Naive thymus-derived CD4-positive, alpha-beta T cell (primary cell): ENCODE data around the gene TUBA1C. TPM values are rescaled to one million over a fixed set of nuclear protein-coding genes. Genes with fewer than 3 reads are reported as not detected.
A peak's percentile ranks its signal among the peaks of the same experiment; 100 is the strongest.

Experiments used
- ATAC-seq: fragments of 150-1000 bp; cut with Tn5 transposase; 2 replicates; pipeline ENCODE4 v1.10.0; 2021; ENCODE audit warnings: mild to moderate bottlenecking, moderate library complexity
- CTCF ChIA-PET: fragments of 350-600 bp; sonication (Branson Sonifier 250); formaldehyde crosslinking; loops from one replicate; lab custom pipeline; 2021; ENCODE audit warnings: antibody characterized with exemption; lab: Charles Lee
- POLR2A ChIA-PET: fragments of 350-600 bp; sonication (Branson Sonifier 250); formaldehyde crosslinking; loops from one replicate; lab custom pipeline; 2021; ENCODE audit warnings: antibody characterized with exemption, inconsistent platforms; lab: Charles Lee
- DNase-seq, 9 donors: peaks; one replicate each; pipeline versions ENCODE4 v3.0.0 to v3.0.0-alpha.2; 2020 to 2022; ENCODE audit warnings: mixed read lengths in 1 of 9
- H3K27ac ChIP-seq: one replicate; pipeline ENCODE4 v1.7.0; 2013; ENCODE audit warnings: mild to moderate bottlenecking, low read depth, low read length, moderate library complexity
- H3K27me3 ChIP-seq, 2 donors: one replicate each; pipeline ENCODE4 v1.7.0; 2013; ENCODE audit warnings: low read length in 2 of 2, mild to moderate bottlenecking in 2 of 2, moderate library complexity in 2 of 2; ENCODE audit not compliant: control insufficient read depth in 2 of 2, insufficient read depth in 2 of 2
- H3K36me3 ChIP-seq, 3 experiments: 1 replicate in 2 of 3; 2 replicates in 1 of 3; pipeline ENCODE4 v1.7.0; 2013; ENCODE audit warnings: low read length in 3 of 3, mild to moderate bottlenecking in 3 of 3, moderate library complexity in 1 of 3; ENCODE audit not compliant: insufficient read depth in 3 of 3, control insufficient read depth in 2 of 3
- H3K4me1 ChIP-seq, 2 donors: one replicate each; pipeline ENCODE4 v1.7.0; 2013; ENCODE audit warnings: low read length in 2 of 2, mild to moderate bottlenecking in 2 of 2, moderate library complexity in 1 of 2; ENCODE audit not compliant: control insufficient read depth in 2 of 2, insufficient read depth in 2 of 2
- H3K4me3 ChIP-seq: 2 replicates; pipeline ENCODE4 v1.7.0; 2013; ENCODE audit warnings: mild to moderate bottlenecking, low read length
- H3K9me3 ChIP-seq, 3 experiments: 1 replicate in 2 of 3; 2 replicates in 1 of 3; pipeline ENCODE4 v1.7.0; 2013; ENCODE audit warnings: low read length in 3 of 3; ENCODE audit not compliant: control insufficient read depth in 2 of 3
- H3K27ac Mint-ChIP-seq, 9 donors: one replicate each; pipeline ENCODE4 v1.8.0; 2020 to 2022; ENCODE audit warnings: mixed read lengths in 9 of 9, mild to moderate bottlenecking in 8 of 9, moderate library complexity in 5 of 9, inconsistent platforms in 2 of 9
- H3K27me3 Mint-ChIP-seq, 5 donors: one replicate each; pipeline ENCODE4 v1.8.0; 2021 to 2022; ENCODE audit warnings: mixed read lengths in 5 of 5, mild to moderate bottlenecking in 1 of 5
- H3K36me3 Mint-ChIP-seq, 5 donors: one replicate each; pipeline ENCODE4 v1.8.0; 2020 to 2022; ENCODE audit warnings: mixed read lengths in 5 of 5, mild to moderate bottlenecking in 3 of 5, inconsistent platforms in 1 of 5
- H3K4me1 Mint-ChIP-seq, 7 donors: one replicate each; pipeline ENCODE4 v1.8.0; 2020 to 2022; ENCODE audit warnings: mixed read lengths in 7 of 7, mild to moderate bottlenecking in 3 of 7, inconsistent platforms in 1 of 7
- H3K4me3 Mint-ChIP-seq, 10 donors: one replicate each; pipeline ENCODE4 v1.8.0; 2020 to 2022; ENCODE audit warnings: mild to moderate bottlenecking in 10 of 10, mixed read lengths in 10 of 10, moderate library complexity in 6 of 10, inconsistent platforms in 2 of 10
- H3K9me3 Mint-ChIP-seq, 11 donors: one replicate each; pipeline ENCODE4 v1.8.0; 2020 to 2022; ENCODE audit warnings: mixed read lengths in 11 of 11, mild to moderate bottlenecking in 4 of 11, inconsistent platforms in 1 of 11, moderate library complexity in 1 of 11
- intact Hi-C, 2 donors: fragments of 100-400 bp; cut with micrococcal nuclease; formaldehyde crosslinking; loops; one replicate each; pipeline ENCODE4 v1.15.1; 2023
- polyA plus RNA-seq, 2 donors: library from polyadenylated mRNA; unstranded; fragments of 300-500 nt; fragmentation: Illumina TruSeq; gene quantifications; one replicate each; pipeline ENCODE4 v1.2.3, GENCODE V29; 2021
- total RNA-seq, 6 experiments: library from RNA in 5 of 6; stranded (reverse) in 5 of 6; gene quantifications; 1 replicate in 5 of 6; 2 replicates in 1 of 6; pipeline ENCODE4 v1.2.3 and lab custom pipeline; 2021 to 2026

Gene TUBA1C
- total RNA-seq (100 to 1,000 TPM in 1 of 5 experiments, 10 to 100 TPM in 4; 17.9 to 195 (median 24.1) TPM), polyA plus RNA-seq (10 to 100 TPM; 21.5 to 23.1 TPM), total RNA-seq (lab: John Stamatoyannopoulos, UW) (13.9 reads per million, percentile 42 among the genes with 10 or more reads in this experiment)

GRCh38 chr12:49264873-49265792 is at the start of gene TUBA1C:
TSS of gene TUBA1C (plus strand) at chr12:49265082. CDS start at chr12:49265182, 100 bp downstream.
- POLR2A ChIA-PET, result interaction anchor here (0.6 to 1.6 kb wide), 4 partner anchors 30 to 1400 kb away, joined by 3 to 6 read pairs (median 3); partner anchors contain the start of genes TUBA1A and TUBA1B
- peak; percentile 67 to 98 (median 72) for DNase-seq
- Histone ChIP-seq H3K4me3 (peak within 1 kb of the TSS; percentile 91), H3K36me3 (peaks cover 0 to 9% (median 4%) of the 10 kb centered on the region in 3 experiments), H3K4me1 (peaks cover 16% of the 10 kb centered on the region in 2 donors), H3K27me3 (no peaks in the 10 kb centered on the region), H3K27ac (peak within 1 kb of the TSS; percentile 68), H3K9me3 (no peaks in the 10 kb centered on the region)
- intact Hi-C loops, result loop anchor here (1.0 to 10.0 kb wide), 11 partner anchors 31 to 850 kb away; partner anchors contain the start of genes MCRS1 (in 2 of the 2), TUBA1A (in 2 of the 2), COX14 (in 1 of the 2) and KMT2D (in 1 of the 2)
- CTCF ChIA-PET, result interaction anchor here (0.8 kb wide), 1 partner anchor 134 kb away, joined by 3 read pairs; the partner anchor contains the start of gene TUBA1B
- ATAC-seq, result peak; percentile 93
- peaks cover 4 to 50% (median 11%) of the 10 kb centered on the region in 7 donors for H3K4me1 Mint-ChIP-seq
- H3K27me3 Mint-ChIP-seq, result peaks cover 0 to 2% (median 0%) of the 10 kb centered on the region in 5 donors
- H3K4me3 Mint-ChIP-seq, result peak within 1 kb of the TSS; percentile 88 to 99 (median 92)
- peak within 1 kb of the TSS; percentile 65 to 99 (median 89) for H3K27ac Mint-ChIP-seq
- no peaks in the 10 kb centered on the region for H3K9me3 Mint-ChIP-seq
- H3K36me3 Mint-ChIP-seq, result peaks cover 0 to 22% (median 4%) of the 10 kb centered on the region in 5 donors

GRCh38 chr12:49219417-49220026 is 45.4 kb upstream of the TUBA1C start:
- intact Hi-C loops, result no loop called here
- Mint-ChIP-seq H3K36me3 (no peaks in the 10 kb centered on the region), H3K9me3 (no peaks in the 10 kb centered on the region), H3K27me3 (peaks cover 0 to 11% (median 0%) of the 10 kb centered on the region in 5 donors), H3K27ac (peak overlapping the region in 1 of 9 donors; percentile 45), H3K4me3 (no peak overlapping the region), H3K4me1 (peaks cover 0 to 13% (median 0%) of the 10 kb centered on the region in 7 donors)
- DNase-seq (no peak), ATAC-seq (no peak)
- H3K27ac ChIP-seq, result no peak overlapping the region
- ChIA-PET CTCF (no interaction called here), POLR2A (interaction anchor here (0.6 kb wide), 1 partner anchor 16 kb away, joined by 6 read pairs; no protein-coding TSS in a partner anchor)
- H3K9me3 ChIP-seq, result no peaks in the 10 kb centered on the region
- no peaks in the 10 kb centered on the region for H3K4me1 ChIP-seq
- no peaks in the 10 kb centered on the region for H3K27me3 ChIP-seq
- H3K4me3 ChIP-seq, result no peak overlapping the region
- no peaks in the 10 kb centered on the region for H3K36me3 ChIP-seq

- POLR2A ChIA-PET, result no interaction called here
- CTCF ChIA-PET, result interaction anchor here (0.6 to 0.7 kb wide), 2 partner anchors 15 to 649 kb away, joined by 3 read pairs; no protein-coding TSS in a partner anchor
- H3K36me3 Mint-ChIP-seq, result no peaks in the 10 kb centered on the region
Measured at GRCh38 chr12:49220972-49221371, 43.9 kb upstream of the TUBA1C start.

DNA sequence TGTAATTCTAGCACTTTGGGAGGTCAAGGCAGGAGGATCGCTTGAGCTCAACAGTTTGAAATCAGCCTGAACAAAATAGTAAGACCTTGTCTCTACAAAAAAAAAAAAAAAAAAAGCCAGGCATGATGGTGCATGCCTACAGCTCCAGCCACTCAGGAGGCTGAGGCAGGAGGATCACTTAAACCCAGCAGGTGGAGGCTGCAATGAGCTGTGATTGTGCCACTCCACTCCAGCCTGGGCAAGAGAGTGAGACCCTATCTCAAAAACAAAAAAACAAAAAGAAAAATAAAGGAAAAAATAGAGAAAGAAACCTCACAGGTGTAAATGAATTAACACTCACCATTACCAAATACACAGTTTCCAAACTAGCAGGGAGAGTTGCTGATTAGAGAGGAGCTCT is 41.8 kb upstream of the TUBA1C start:
- Mint-ChIP-seq H3K27ac (no peak overlapping the region), H3K9me3 (no peaks in the 10 kb centered on the region)
- no peak for ATAC-seq

More at GRCh38 chr12:49220972-49221371, 43.9 kb upstream of the TUBA1C start:
- ATAC-seq (no peak), DNase-seq (no peak)
- H3K4me3 Mint-ChIP-seq, result no peak overlapping the region
- no peak overlapping the region for H3K27ac ChIP-seq
- intact Hi-C loops, result no loop called here
- no peak overlapping the region for H3K27ac Mint-ChIP-seq
- H3K9me3 Mint-ChIP-seq, result no peaks in the 10 kb centered on the region
- no peaks in the 10 kb centered on the region for H3K9me3 ChIP-seq
- H3K4me1 Mint-ChIP-seq, result peaks cover 0 to 20% (median 0%) of the 10 kb centered on the region in 7 donors
- H3K4me1 ChIP-seq, result no peaks in the 10 kb centered on the region
- H3K27me3 ChIP-seq, result no peaks in the 10 kb centered on the region
- no peak overlapping the region for H3K4me3 ChIP-seq
- no peaks in the 10 kb centered on the region for H3K36me3 ChIP-seq
- peaks cover 0 to 4% (median 0%) of the 10 kb centered on the region in 5 donors for H3K27me3 Mint-ChIP-seq

DNA sequence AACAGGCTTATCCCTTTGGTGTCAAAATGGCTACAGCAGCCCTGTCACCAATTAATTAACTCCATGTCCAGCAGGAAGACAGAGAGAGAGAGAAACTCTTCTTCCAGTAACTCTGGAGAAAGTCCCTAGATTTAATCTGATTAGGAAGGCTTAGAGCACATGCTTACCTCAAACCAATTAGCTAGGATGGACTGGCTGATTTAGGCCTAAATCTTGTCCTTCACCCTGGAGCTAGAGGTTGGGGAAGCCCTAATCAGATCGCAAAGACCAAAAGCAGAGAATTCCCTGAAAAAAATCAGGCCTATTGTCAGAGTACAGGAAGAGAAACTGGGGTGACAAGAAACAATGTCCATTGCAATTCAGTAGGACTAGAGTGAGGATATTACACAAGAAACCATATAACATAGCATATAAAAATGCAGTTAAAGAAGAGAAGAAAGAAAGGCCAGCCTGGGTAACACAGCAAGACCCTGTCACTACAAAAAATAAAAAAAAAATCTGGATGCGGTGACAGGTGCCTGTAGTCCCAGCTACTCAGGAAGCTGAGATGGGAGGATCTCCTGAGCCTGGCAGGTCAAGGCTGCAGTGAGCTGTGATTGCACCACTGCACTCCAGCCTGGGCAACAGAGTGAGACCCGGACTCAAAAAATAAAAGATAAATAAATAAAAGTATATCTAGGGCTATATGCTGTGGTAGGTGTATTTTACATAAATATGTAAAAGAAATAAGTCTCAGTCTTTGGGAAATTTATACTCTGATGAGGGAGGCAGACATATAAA is 41.1 kb upstream of the TUBA1C start:
- POLR2A ChIA-PET, result interaction anchor here (0.7 to 0.9 kb wide), 2 partner anchors 22 to 136 kb away, joined by 3 to 8 read pairs; no protein-coding TSS in a partner anchor

More for the DNA sequence above, 41.8 kb upstream of the TUBA1C start:
- H3K9me3 ChIP-seq, result no peaks in the 10 kb centered on the region
- H3K4me1 ChIP-seq, result no peaks in the 10 kb centered on the region
- ChIA-PET CTCF (interaction anchor here (0.7 to 1.7 kb wide), 3 partner anchors 10 to 534 kb away, joined by 4 to 10 read pairs (median 5); no protein-coding TSS in a partner anchor), POLR2A (interaction anchor here (0.6 to 0.9 kb wide), 2 partner anchors 21 to 150 kb away, joined by 3 read pairs; no protein-coding TSS in a partner anchor)
- H3K36me3 ChIP-seq, result no peaks in the 10 kb centered on the region
- H3K4me3 ChIP-seq, result no peak overlapping the region
- DNase-seq, result no peak
- intact Hi-C loops, result no loop called here
- H3K27me3 Mint-ChIP-seq, result peaks cover 0 to 7% (median 0%) of the 10 kb centered on the region in 5 donors
- H3K4me1 Mint-ChIP-seq, result peaks cover 0 to 20% (median 0%) of the 10 kb centered on the region in 7 donors
- no peak overlapping the region for H3K4me3 Mint-ChIP-seq
- H3K36me3 Mint-ChIP-seq, result no peaks in the 10 kb centered on the region
- H3K27ac ChIP-seq, result no peak overlapping the region
- H3K27me3 ChIP-seq, result no peaks in the 10 kb centered on the region

More for the DNA sequence above, 41.1 kb upstream of the TUBA1C start:
- H3K9me3 ChIP-seq, result no peaks in the 10 kb centered on the region
- DNase-seq (no peak), ATAC-seq (no peak)
- no peaks in the 10 kb centered on the region for H3K27me3 ChIP-seq
- Mint-ChIP-seq H3K27ac (peak overlapping the region in 1 of 9 donors; percentile 1), H3K9me3 (no peaks in the 10 kb centered on the region), H3K27me3 (peaks cover 0 to 7% (median 0%) of the 10 kb centered on the region in 5 donors), H3K4me1 (peaks cover 0 to 20% (median 0%) of the 10 kb centered on the region in 7 donors), H3K36me3 (no peaks in the 10 kb centered on the region), H3K4me3 (no peak overlapping the region)
- H3K4me1 ChIP-seq, result no peaks in the 10 kb centered on the region
- CTCF ChIA-PET, result interaction anchor here (1.3 kb wide), 1 partner anchor 9 kb away, joined by 5 read pairs; no protein-coding TSS in a partner anchor
- H3K36me3 ChIP-seq, result no peaks in the 10 kb centered on the region
- no peak overlapping the region for H3K27ac ChIP-seq
- intact Hi-C loops, result no loop called here
- no peak overlapping the region for H3K4me3 ChIP-seq
